ENCODE data around the gene RFPL1.
A peak's percentile ranks its signal among the peaks of the same experiment; 100 is the strongest.

The RFPL1 gene

GRCh38 chr22:29443861-29444792 lies 5.7 kb downstream of the RFPL1 start:
- DNase-seq = no peak

- no peak for DNase-seq
Observed at GRCh38 chr22:29445508-29445907, 7.1 kb downstream of the RFPL1 start.

- DNase-seq = no peak
Observed at GRCh38 chr22:29447906-29448305, 9.5 kb downstream of the RFPL1 start.

- no peak for DNase-seq
Observed at GRCh38 chr22:29449296-29449875, 11.0 kb downstream of the RFPL1 start.

- no peak for DNase-seq
Observed at GRCh38 chr22:29450222-29450621, 11.8 kb downstream of the RFPL1 start.

GRCh38 chr22:29451863-29452262 lies 13.5 kb downstream of the RFPL1 start:
- no peak for DNase-seq

- no peak for DNase-seq
Observed at GRCh38 chr22:29454276-29454675, 15.9 kb downstream of the RFPL1 start.

- DNase-seq = no peak
Observed at GRCh38 chr22:29456211-29456671, 17.9 kb downstream of the RFPL1 start.

GRCh38 chr22:29457730-29458129 lies 19.3 kb downstream of the RFPL1 start:
- peak; percentile 81 to 91 for DNase-seq

- DNase-seq = peak in 1 of 2 experiments; percentile 58
Observed at GRCh38 chr22:29458551-29458950, 20.2 kb downstream of the RFPL1 start.

- DNase-seq = no peak
Observed at GRCh38 chr22:29459773-29460172, 21.4 kb downstream of the RFPL1 start.

- no peak for DNase-seq
Observed at GRCh38 chr22:29461263-29461662, 22.9 kb downstream of the RFPL1 start.

GRCh38 chr22:29463629-29464028 lies 25.2 kb downstream of the RFPL1 start:
- no peak for DNase-seq

GRCh38 chr22:29464581-29464980 lies 26.2 kb downstream of the RFPL1 start:
- DNase-seq = no peak

- no peak for DNase-seq
Observed at GRCh38 chr22:29469755-29470154, 31.4 kb downstream of the RFPL1 start.

- peak; percentile 66 to 78 for DNase-seq
Observed at GRCh38 chr22:29470159-29470855, 31.9 kb downstream of the RFPL1 start.

- DNase-seq = no peak
Observed at GRCh38 chr22:29473001-29473400, 34.6 kb downstream of the RFPL1 start.

GRCh38 chr22:29475550-29475949 lies 37.2 kb downstream of the RFPL1 start:
- peak; percentile 60 to 79 for DNase-seq

- DNase-seq = no peak
Observed at GRCh38 chr22:29476116-29476515, 37.7 kb downstream of the RFPL1 start.

- no peak for DNase-seq
Observed at GRCh38 chr22:29477723-29478318, 39.4 kb downstream of the RFPL1 start.

GRCh38 chr22:29478326-29479276 lies 40.2 kb downstream of the RFPL1 start:
- DNase-seq = no peak

All from NCI-H524 (cell line).